IPS-11a (cell line): ENCODE measurements around the gene QTRT2.

Experiments used
- H3K4me3 ChIP-seq: one replicate; pipeline ENCODE4 v1.5.1; 2013; ENCODE audit warnings: low read depth, low read length, control low read depth

QTRT2 gene

DNA sequence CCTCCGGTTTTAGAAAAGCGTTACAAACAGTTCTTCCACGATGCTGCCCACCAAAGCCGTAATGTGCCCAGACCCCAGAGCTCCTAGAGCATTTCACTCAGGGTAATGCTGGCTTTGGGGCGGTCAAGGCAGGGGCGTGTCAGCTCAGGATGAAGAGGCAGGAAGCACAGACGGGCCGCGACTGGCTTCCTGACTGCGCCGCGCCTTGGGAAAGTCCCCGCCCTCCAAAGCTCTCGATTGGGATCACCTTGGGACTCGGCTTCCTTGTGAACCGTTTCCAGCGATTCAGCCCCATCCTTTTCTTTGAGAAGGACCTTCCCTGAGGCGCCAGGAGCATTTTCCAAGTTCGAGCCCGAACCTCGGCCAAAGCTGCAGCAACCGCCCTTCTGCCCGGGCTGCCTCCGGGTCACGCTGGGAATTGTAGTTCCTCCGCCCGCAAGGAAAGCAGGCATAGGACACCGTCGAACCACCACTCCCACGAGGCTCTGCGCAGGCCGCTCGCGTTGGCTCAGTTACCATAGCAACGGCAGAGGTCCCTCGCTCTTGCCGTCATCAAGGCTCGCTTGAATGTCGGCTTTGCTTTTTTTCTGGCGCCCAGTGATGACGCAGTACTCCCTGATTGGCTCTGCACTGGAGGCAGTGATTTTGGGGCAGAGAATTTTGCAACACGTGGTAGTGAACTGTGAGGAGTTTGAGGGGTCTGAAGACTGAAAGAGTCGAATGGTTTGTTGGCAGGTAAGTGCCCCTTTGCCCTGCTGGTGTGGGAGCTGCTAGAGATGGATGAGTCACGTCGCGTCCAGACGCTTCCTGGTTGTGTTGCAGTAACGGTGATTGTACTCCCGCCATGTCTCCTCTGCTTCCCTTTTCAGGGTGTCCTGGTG, at the start of gene QTRT2, which contains the start of gene CCDC191:
Gene QTRT2, plus strand, starts transcription at position 608 of the 881 bp plus-strand sequence. CDS start 8,521 bp downstream, outside the sequence.
Gene CCDC191, minus strand, starts transcription at position 397 of the 881 bp plus-strand sequence. Its CDS starts 60 bp downstream, at position 337.
- H3K4me3 ChIP-seq = peak within 1 kb of the TSS; percentile 94

DNA sequence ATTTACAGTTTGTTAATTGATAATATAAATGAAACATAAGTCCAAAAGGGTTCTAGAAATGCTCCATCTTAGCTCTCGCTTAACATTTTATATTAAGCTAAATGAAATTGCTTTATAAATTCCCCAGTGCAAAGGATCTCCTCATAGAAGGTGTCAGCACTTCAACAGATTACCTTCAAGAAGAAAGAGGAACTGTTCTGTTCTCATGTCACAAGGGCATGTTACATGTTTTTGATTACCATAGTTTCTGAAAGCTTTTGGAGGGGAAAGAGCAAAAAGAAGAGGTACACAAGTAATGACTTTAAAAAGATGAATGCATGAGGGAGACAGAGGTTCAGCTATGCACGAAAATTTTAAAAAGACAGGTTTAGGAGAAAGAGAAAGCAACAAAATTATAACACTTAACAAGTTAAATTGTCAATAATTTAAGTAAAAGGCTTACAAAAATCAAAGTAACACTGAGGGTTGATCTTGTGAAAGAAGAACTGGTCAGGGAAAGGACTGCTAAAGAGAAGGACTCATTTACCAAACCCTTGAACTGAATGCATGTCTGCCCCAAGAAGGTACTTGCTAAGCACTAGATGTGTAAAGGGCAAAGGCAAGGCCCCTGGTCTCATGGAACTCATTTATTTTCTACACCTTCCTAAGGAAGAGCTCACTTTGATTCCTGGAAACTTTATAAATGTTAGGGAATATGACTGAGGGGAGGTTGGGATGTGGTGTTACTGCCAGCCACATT, 45.3 kb upstream of the QTRT2 start:
- H3K4me3 ChIP-seq = no peak overlapping the region

DNA sequence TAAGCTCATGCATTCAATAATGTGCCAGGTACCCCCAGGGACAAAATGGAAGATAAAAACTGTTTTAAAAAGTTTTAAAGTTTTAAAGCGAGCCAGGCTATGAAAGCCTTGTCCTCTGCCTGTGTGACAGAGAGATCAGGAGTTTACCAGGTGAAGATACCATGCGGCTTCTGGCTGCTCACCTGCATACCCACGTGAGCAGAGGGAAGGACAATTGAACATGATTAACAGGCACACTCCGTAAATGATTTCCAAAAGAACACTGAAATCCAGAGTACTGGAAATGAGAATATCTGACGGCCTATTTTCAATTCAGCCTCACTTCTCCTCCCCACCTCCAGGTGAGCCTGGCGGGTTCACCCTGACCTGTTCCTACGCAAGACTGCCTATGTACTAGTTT, 42.3 kb upstream of the QTRT2 start:
- H3K4me3 ChIP-seq = no peak overlapping the region

- H3K4me3 ChIP-seq = no peak overlapping the region
These were observed 37.1 kb upstream of the QTRT2 start for GRCh38 chr3:114019486-114019885.

DNA sequence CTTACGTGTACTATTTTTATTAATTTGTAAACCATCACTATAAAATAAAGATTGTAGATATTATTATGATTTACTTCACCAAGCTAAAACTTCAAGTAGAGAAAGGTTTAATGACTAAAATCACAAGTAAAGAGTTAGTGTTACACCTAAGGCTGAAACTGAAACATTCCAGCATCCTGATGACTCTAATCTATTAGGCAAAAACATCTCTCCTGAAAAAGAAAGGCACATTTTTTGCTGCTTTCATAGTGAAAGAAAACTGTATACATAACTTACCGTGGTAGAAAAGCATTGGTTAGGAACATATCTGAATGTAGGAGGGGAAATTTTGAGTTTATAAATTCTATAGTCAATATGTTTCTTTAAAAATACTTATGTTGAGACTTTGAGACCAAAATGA, 35.6 kb upstream of the QTRT2 start:
- H3K4me3 ChIP-seq = no peak overlapping the region

DNA sequence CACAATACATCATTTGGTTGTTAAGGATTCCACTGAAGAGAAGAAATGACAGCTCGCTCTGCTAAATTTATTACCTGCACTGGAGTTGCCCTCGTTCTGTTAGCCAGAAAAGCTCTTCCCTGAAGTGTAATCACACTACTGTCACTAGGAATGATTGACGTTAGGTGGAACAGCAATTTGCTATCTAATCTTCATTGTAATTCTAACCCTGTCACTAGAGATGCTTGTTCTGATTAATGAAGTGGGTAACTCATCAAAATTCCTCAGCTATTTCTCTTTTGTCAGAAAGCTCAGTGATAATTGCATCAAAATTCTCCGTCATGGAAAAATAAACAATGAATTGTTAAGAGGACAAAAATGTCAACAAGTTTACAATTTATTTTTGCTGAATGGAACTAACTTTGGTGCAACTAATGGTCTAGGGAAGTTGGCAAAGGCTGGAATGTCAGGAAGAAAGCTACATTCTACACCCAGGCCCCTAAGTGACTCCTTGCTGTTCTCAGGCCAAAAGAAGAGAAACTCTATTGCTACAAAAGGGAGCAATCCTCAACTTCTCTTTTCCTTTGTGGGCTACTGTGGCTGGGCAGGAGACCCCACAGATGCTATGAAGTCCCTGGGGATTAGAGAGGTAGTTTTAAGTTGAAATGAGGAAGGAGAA, 34.3 kb upstream of the QTRT2 start:
- H3K4me3 ChIP-seq = no peak overlapping the region

DNA sequence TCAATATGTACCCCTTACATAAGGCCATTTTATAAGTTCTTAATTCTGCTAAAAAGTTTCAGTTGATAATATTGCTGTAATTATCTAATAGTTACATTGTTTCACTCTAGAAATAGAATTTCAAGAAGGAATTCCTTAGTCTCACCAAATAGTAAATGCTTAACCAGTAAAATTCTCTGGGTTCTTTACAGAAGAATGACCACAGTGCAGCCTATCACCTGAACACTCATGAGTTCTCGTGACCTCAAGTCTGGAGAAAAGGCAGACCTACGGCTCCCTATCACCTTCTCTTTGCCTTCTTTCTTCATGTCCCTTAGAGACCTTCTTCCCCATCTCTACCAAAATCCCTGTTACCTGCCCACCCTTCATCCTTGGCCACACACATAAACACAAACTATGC, 31.1 kb upstream of the QTRT2 start:
- no peak overlapping the region for H3K4me3 ChIP-seq

- no peak overlapping the region for H3K4me3 ChIP-seq
These were observed 30.2 kb upstream of the QTRT2 start for GRCh38 chr3:114026331-114026730.

DNA sequence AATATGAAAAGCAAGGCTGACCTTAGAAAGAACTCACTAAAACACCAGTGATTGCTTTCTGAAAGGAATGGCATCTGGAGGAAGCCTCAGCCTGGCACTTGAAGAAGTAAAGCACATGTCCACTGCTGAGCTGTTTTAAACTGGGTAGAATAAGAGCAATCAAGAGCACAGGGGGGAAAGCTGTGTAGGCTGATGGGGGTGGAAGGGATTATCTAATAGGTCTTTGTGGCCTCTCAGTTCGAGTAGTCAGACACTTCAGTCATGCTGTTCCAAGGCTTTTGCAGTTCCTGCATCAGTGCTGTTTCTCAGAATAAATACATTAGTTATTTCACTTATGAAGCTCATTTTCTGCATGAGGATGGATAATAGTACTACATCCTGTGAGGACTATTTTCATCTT, 22.8 kb upstream of the QTRT2 start:
- H3K4me3 ChIP-seq = no peak overlapping the region

DNA sequence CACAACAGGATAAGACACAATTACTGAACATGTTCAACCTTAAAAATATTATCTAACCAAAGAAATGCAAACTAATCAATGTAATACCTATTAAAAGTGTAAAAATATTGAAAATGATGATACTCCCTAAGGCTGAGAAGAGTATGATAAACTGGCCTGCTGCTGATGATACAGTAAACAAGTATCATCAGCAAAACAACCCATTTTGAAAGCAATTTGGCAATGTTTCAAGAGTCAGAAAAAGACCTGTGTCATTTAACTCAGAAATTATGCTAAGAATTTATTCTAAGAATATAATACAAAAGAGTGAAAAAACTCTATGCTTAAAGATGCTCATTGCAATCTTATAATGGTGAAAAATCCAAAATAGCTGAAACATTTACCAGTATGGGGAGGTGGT, 22.3 kb upstream of the QTRT2 start:
- H3K4me3 ChIP-seq = no peak overlapping the region

- H3K4me3 ChIP-seq = no peak overlapping the region
These were observed 21.6 kb upstream of the QTRT2 start for GRCh38 chr3:114034787-114035545.

DNA sequence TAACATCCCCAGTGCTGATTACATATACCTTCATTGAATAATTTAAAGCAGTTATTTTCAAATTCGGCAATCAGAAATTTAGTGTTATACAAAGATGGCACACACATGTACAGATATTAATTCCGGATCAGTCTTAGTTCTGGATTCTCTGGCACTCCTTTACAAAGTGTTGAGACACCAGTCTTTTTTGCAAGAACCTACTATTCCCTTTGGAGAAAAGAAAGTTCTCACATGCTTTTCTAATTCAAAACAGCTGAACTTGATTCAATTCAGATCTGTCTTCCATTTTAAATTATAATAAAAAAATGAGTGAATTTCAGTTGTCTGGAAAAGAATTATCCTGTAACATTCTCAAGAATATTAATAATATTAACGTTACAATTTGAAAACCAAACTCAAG, 20.6 kb upstream of the QTRT2 start:
- H3K4me3 ChIP-seq = no peak overlapping the region

DNA sequence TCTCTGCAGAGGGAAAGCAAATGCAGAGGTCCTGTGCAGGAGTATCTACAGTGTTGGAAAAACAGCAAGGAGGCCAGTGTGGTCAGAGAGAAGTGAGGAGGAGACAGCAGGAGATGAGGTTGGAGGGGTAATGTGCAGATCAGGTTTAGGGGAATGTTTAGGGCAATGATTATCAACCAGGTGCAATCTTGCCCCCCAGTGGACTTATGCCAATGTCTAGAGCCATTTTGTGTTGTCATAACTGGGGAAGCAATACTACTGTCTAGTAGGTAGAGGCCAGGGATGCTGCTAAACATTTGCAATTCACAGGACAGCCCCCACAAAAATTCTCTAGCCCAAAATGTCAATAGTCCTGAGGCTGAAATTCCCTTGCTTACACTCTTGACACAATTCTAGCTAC, 13.3 kb upstream of the QTRT2 start:
- no peak overlapping the region for H3K4me3 ChIP-seq

- no peak overlapping the region for H3K4me3 ChIP-seq
These were observed 4.3 kb upstream of the QTRT2 start for GRCh38 chr3:114052216-114052615.

DNA sequence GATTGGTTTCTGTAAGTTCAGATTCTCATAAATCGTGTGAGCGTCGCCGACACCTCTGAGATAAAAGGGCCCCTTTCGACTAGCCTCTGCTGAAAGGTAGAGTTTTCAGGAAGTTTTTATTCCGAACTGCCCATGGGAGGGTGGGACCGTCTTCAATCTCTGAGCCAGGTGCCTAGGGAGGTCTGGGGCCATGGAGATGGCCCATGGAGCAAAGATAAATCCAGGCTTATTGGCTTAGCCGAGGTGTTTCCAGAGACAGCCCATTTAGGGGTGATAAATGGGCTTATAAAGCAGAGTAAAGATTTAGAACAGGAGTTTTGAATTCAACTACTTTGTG, 442 bp downstream of the QTRT2 start:
- H3K4me3 ChIP-seq = peak overlapping the region; percentile 94

GRCh38 chr3:114058646-114059045, 2.1 kb downstream of the QTRT2 start:
- H3K4me3 ChIP-seq = no peak overlapping the region

GRCh38 chr3:114060906-114061655, 4.5 kb downstream of the QTRT2 start:
- H3K4me3 ChIP-seq = no peak overlapping the region

DNA sequence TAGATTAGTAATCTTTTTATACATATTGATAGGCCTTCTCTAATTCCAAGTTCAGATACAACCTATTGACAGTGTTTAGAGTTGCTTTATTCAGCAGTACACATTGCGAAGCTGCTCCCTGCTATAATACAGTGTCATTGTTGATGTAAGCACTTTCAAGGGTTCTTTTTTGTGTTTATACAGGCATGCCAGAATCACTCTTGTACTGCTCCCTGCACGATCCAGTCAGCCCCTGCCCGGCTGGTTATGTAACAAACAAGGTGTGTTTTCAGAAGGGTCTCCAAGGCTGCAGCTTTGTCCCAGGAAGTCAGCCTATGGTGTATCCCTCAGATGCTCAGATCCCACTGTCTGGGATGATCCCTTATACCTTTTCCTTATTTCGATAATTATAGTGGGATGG, 11.3 kb downstream of the QTRT2 start:
- H3K4me3 ChIP-seq = no peak overlapping the region

DNA sequence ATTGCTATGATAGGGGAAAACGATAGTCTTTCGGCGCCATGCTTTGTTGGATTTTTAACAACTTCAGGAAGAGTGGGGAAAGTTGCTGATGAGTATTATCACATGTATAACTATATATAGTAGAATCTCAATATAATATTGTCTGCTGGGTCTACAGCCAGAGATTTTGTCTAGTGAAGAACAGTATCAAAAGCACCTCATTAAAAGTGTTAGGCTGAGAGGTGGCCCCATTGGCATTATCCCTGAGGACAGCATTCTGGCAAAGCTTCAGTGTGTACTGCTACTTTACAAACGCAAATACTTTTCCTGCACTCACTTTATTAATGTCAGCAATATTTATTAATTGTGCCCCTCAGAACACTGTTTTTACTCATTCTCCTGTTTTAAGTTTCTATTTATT, 11.8 kb downstream of the QTRT2 start:
- H3K4me3 ChIP-seq = no peak overlapping the region

- H3K4me3 ChIP-seq = no peak overlapping the region
These were observed 15.2 kb downstream of the QTRT2 start for GRCh38 chr3:114071786-114072185.
